Heart left ventricle (tissue), 13 donors: Measurements from ENCODE around the gene DMD.

Experiments
- CTCF ChIP-seq, 12 donors: fragments of 200-600 bp; sonication (generic) in 4 of 12; IDR thresholded peaks; one replicate each; pipeline versions ENCODE4 v1.5.0 to v1.8.0; 2018 to 2022; ENCODE audit warnings: antibody characterized with exemption in 12 of 12, mild to moderate bottlenecking in 5 of 12
- POLR2A ChIP-seq, 2 donors: fragments of 450-650 bp; IDR thresholded peaks; one replicate each; pipeline ENCODE4 v1.6.1; 2017; ENCODE audit warnings: antibody characterized with exemption in 2 of 2, mild to moderate bottlenecking in 2 of 2, moderate library complexity in 2 of 2
- donor health status: ischemic (EF 13 %, LVEDD 7.1; RV severe dilation, severe dysfunction).
- donor health status: DM: no; HTN: yes; CAD: no.
- donor health status: DM: no; HTN: no; CAD: no.
- donor health status: ischemic (EF 25% LVEDD 6.9; RV normal size, moderate dysfunction).
- donor health status: ischemic (EF 25% LVEDD 5.7; RV mildly dilated, moderate dysfunction).
- donor health status: ischemic (EF 35%, LVEDD 5.7; RV mildly dilated, moderate dysfunction).
- donor health status: nonischemic (EF 11% LVEDD 7.7; RV severe dilation, severe dysfunction).
- donor health status: DM: yes; HTN: yes; CAD: no.
- donor health status: PGD.
- donor health status: ischemic (EF 29% LVEDD 5.4; RV normal size, mild dysfunction).
- donor health status: nonischemic (EF 23%, LVEDD 6.1; RV moderate dilation, normal function).

GRCh38 chrX:32195611-32196010 is 1015.7 kb downstream of the DMD start:
- no peak for TF ChIP-seq CTCF (IDR thresholded peaks at IDR 0.05)
- no peak for TF ChIP-seq POLR2A (IDR thresholded peaks at IDR 0.05)
